Endothelial cell of umbilical vein (primary cell): ENCODE results near the gene GAST. TPM values are rescaled to one million over a fixed set of nuclear protein-coding genes. Genes with fewer than 3 reads are reported as not detected.

ENCODE experiments used
- BruUV-seq: library from RNA; stranded (reverse); fragments of 400-500 nt; replicated peaks from 2 replicates; lab custom pipeline; 2021; lab: Mats Ljungman, UMichigan
- CTCF ChIA-PET: fragments of 300-600, 350-600 bp; sonication (Branson Sonifier 250); formaldehyde crosslinking; loops from one replicate; lab custom pipeline; 2021; ENCODE audit warnings: antibody characterized with exemption, inconsistent platforms; lab: Charles Lee
- POLR2A ChIA-PET: fragments of 300-600, 350-600 bp; sonication (Branson Sonifier 250); formaldehyde crosslinking; loops from one replicate; lab custom pipeline; 2021; ENCODE audit warnings: antibody characterized with exemption, inconsistent platforms; lab: Charles Lee
- DNase-seq: peaks from one replicate; pipeline ENCODE4 v3.0.0-alpha.2; 2011; ENCODE audit warnings: low read depth, low spot score
- FAIRE-seq: peaks from 2 replicates; lab custom pipeline; 2011; peaks lifted over from hg19 to GRCh38; lab: Jason Lieb, UNC
- H2AFZ ChIP-seq: 2 replicates; pipeline ENCODE4 v1.6.0; 2012; ENCODE audit warnings: low read depth, low read length, control low read depth, inconsistent platforms
- H3K27ac ChIP-seq: 2 replicates; pipeline ENCODE4 v1.5.1; 2011; ENCODE audit warnings: low read depth, mild to moderate bottlenecking, control low read depth, low read length, moderate library complexity; ENCODE audit not compliant: insufficient read depth
- H3K27me3 ChIP-seq, 2 experiments: 2 replicates each; pipeline versions ENCODE4 v1.6.0 to v1.6.1; 2011; ENCODE audit warnings: low read length in 2 of 2, mixed read lengths in 1 of 2; ENCODE audit not compliant: control insufficient read depth in 2 of 2, insufficient read depth in 2 of 2
- H3K36me3 ChIP-seq, 2 experiments: 2 replicates in 1 of 2; 3 replicates in 1 of 2; pipeline ENCODE4 v1.5.1; 2011; ENCODE audit warnings: low read length in 2 of 2, mild to moderate bottlenecking in 1 of 2, moderate library complexity in 1 of 2; ENCODE audit not compliant: control insufficient read depth in 2 of 2, insufficient read depth in 2 of 2; ENCODE audit errors: extremely low read depth in 1 of 2
- H3K4me1 ChIP-seq: 3 replicates; pipeline ENCODE4 v1.5.1; 2011; ENCODE audit warnings: mild to moderate bottlenecking, low read length; ENCODE audit not compliant: control insufficient read depth, insufficient read depth; ENCODE audit errors: extremely low read depth
- H3K4me2 ChIP-seq: 2 replicates; pipeline ENCODE4 v1.6.1; 2011; ENCODE audit warnings: low read length, control low read depth, mixed read lengths; ENCODE audit not compliant: insufficient read depth
- H3K4me3 ChIP-seq, 3 experiments: fragments of 200-600 bp in 1 of 3; sonication (generic), shearing (Covaris generic) in 1 of 3; replicated peaks in 1 of 3; 2 replicates each; pipeline ENCODE4 v1.5.1; 2011 to 2016; ENCODE audit warnings: control low read depth in 3 of 3, low read length in 3 of 3, mild to moderate bottlenecking in 2 of 3, inconsistent platforms in 1 of 3, low read depth in 1 of 3, moderate library complexity in 1 of 3; ENCODE audit not compliant: insufficient read depth in 1 of 3
- H3K79me2 ChIP-seq: 2 replicates; pipeline ENCODE4 v1.6.0; 2012; ENCODE audit warnings: low read length, inconsistent platforms; ENCODE audit not compliant: control insufficient read depth, insufficient read depth
- H3K9ac ChIP-seq: replicated peaks from 2 replicates; pipeline ENCODE3; 2011; ENCODE audit warnings: low read length, control low read depth; ENCODE audit not compliant: insufficient read depth; ENCODE audit errors: extremely low read depth
- H3K9me1 ChIP-seq: replicated peaks from 3 replicates; pipeline ENCODE4 v1.6.0; 2011; ENCODE audit warnings: mild to moderate bottlenecking, low read length; ENCODE audit not compliant: control insufficient read depth, insufficient read depth; ENCODE audit errors: extremely low read depth
- H3K9me3 ChIP-seq: replicated peaks from 2 replicates; pipeline ENCODE4 v1.5.1; 2012; ENCODE audit warnings: low read length, inconsistent platforms; ENCODE audit not compliant: control insufficient read depth, insufficient read depth
- H4K20me1 ChIP-seq: replicated peaks from 2 replicates; pipeline ENCODE3; 2011; ENCODE audit warnings: mild to moderate bottlenecking, low read length; ENCODE audit not compliant: control insufficient read depth, insufficient read depth; ENCODE audit errors: extremely low read depth
- JUN ChIP-seq: IDR thresholded peaks from 2 replicates; pipeline ENCODE4 v1.6.1; 2011; ENCODE audit warnings: borderline replicate concordance, low read depth; ENCODE audit not compliant: insufficient read length, insufficient read depth
- dilution Hi-C: fragments of 300-500 bp; cut with MboI; formaldehyde crosslinking; loops from one replicate; pipeline ENCODE4 v1.15.0; 2019; ENCODE audit warnings: low sequenced_read_pairs; ENCODE audit not compliant: extremely low pct_ligation_motif_present
- intact Hi-C: fragments of 100-400 bp; cut with micrococcal nuclease; formaldehyde crosslinking; loops from one replicate; pipeline ENCODE4 v1.10.0; 2022
- polyA plus RNA-seq, 4 experiments: library from polyadenylated mRNA; depleted of rRNA in 3 of 4; stranded (reverse) in 3 of 4; unstranded in 1 of 4; fragments of >200 nt; gene quantifications; 2 replicates each; pipeline versions ENCODE4 v1.2.1 to v1.2.3, GENCODE V29; 2011 to 2012; ENCODE audit warnings: missing spikeins in 1 of 4
- total RNA-seq: library from RNA; stranded (reverse); gene quantifications from 2 replicates; pipeline ENCODE4 v1.2.3, GENCODE V29; 2021
- TF ChIP-seq, protein P1 (sequence below), 2 donors: IDR thresholded peaks; 1 replicate in 1 of 2; 2 replicates in 1 of 2; pipeline ENCODE4 v1.5.1; 2011; ENCODE audit warnings: low read length in 2 of 2, mild to moderate bottlenecking in 2 of 2, moderate library complexity in 2 of 2, control low read depth in 1 of 2, inconsistent platforms in 1 of 2, low read depth in 1 of 2; ENCODE audit not compliant: insufficient read depth in 1 of 2; ENCODE audit errors: extremely low read depth in 1 of 2
- TF ChIP-seq, protein P2 (sequence below): IDR thresholded peaks from 2 replicates; pipeline ENCODE4 v1.6.1; 2011; ENCODE audit not compliant: insufficient read depth, insufficient read length

Gene GAST
- total and polyA plus RNA-seq, 2 donors (not counting 3 experiments of a cell fraction or from before 2014, with no cell fraction given): not detected

DNA sequence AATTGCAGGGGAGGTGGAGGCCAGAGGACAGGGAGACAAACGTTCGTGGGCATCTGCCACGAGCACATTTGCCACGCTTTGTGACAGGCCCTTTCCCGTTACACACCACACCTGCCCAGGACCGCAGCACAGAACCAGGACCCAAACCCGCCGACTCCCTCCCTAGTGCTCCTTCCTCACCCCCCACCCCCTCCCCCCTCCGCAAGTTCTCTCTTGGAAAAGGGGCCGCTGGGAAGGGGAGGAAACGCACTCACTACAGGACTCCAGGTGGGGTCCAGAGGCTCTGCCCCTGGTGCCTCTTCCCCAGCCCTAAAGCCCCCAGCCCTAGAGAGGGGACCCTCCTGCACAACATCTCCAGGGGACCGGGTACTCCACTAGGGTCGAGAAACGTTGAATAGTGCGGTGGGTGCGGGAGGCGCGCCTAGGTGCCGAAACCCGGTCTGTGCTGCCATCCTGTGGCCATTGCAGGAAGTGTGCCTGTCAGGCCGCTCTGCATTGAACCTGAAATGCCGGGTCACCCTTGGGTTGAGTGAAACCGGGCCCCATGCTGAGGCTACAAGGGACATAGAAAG lies 45.3 kb upstream of the GAST start:
- POLR2A ChIA-PET: interaction anchor here (2.1 kb wide), 1 partner anchor 22 kb away, joined by 13 read pairs; the partner anchor contains the start of gene EIF1

More for the DNA sequence above, 45.3 kb upstream of the GAST start:
- Histone ChIP-seq H3K4me2 (peak overlapping the region; percentile 71), H3K9me3 (no peaks in the 10 kb centered on the region), H3K9me1 (no peaks in the 10 kb centered on the region), H3K4me1 (peaks cover 23% of the 10 kb centered on the region), H3K27ac (peak overlapping the region; percentile 39), H3K4me3 (peak overlapping the region in 2 of 3 experiments; percentile 28 to 32), H3K9ac (no peak overlapping the region), H3K79me2 (no peaks in the 10 kb centered on the region), H2AFZ (peak overlapping the region; percentile 88), H3K27me3 (no peaks in the 10 kb centered on the region), H3K36me3 (no peaks in the 10 kb centered on the region), H4K20me1 (no peaks in the 10 kb centered on the region)
- dilution Hi-C loops: no loop called here
- BruUV-seq: no TSS peak
- DNase-seq: peak; percentile 72
- peak; percentile 90 for FAIRE-seq
- intact Hi-C loops: loop anchor here (1.0 to 10.0 kb wide), 11 partner anchors 18 to 1022 kb away; partner anchors contain the start of genes EIF1 and SMARCE1
- no peak for TF ChIP-seq JUN
- TF ChIP-seq, protein P1, sequence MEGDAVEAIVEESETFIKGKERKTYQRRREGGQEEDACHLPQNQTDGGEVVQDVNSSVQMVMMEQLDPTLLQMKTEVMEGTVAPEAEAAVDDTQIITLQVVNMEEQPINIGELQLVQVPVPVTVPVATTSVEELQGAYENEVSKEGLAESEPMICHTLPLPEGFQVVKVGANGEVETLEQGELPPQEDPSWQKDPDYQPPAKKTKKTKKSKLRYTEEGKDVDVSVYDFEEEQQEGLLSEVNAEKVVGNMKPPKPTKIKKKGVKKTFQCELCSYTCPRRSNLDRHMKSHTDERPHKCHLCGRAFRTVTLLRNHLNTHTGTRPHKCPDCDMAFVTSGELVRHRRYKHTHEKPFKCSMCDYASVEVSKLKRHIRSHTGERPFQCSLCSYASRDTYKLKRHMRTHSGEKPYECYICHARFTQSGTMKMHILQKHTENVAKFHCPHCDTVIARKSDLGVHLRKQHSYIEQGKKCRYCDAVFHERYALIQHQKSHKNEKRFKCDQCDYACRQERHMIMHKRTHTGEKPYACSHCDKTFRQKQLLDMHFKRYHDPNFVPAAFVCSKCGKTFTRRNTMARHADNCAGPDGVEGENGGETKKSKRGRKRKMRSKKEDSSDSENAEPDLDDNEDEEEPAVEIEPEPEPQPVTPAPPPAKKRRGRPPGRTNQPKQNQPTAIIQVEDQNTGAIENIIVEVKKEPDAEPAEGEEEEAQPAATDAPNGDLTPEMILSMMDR (IDR thresholded peaks at IDR 0.05; ENCODE audit: extremely low read depth in 1 of 2, insufficient read depth in 1 of 2, low read depth in 1 of 2, low read length in 2 of 2): peak; percentile 94 to 95
- TF ChIP-seq, protein P2, sequence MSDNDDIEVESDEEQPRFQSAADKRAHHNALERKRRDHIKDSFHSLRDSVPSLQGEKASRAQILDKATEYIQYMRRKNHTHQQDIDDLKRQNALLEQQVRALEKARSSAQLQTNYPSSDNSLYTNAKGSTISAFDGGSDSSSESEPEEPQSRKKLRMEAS: no peak
- CTCF ChIA-PET: interaction anchor here (0.8 to 9.4 kb wide), 20 partner anchors 10 to 1304 kb away, joined by 3 to 369 read pairs (median 6); partner anchors contain the start of gene EIF1
